HG03460 (cell line): ENCODE data around the gene HIP1.
"Not testable (repeated sequence)": the region's sequence is repeated elsewhere in the genome, so short reads cannot be mapped to it uniquely, and the experiment has no call there.

Source experiments
- ATAC-seq: cut with Tn5 transposase; IDR thresholded peaks from one replicate; pipeline ENCODE4 v1.9.1; 2021; ENCODE audit not compliant: unreplicated experiment

Gene HIP1

GRCh38 chr7:75687246-75688088, 51.3 kb downstream of the HIP1 start:
- ATAC-seq: no peak

- no peak for ATAC-seq
Measured at GRCh38 chr7:75686551-75686950, 52.2 kb downstream of the HIP1 start.

- ATAC-seq: not testable (repeated sequence)
Measured at GRCh38 chr7:75682052-75682451, 56.7 kb downstream of the HIP1 start.

GRCh38 chr7:75679060-75679459, 59.7 kb downstream of the HIP1 start:
- no peak for ATAC-seq

- ATAC-seq: no peak
Measured at GRCh38 chr7:75669579-75669978, 69.2 kb downstream of the HIP1 start.

- ATAC-seq: no peak
Measured at GRCh38 chr7:75667938-75668337, 70.8 kb downstream of the HIP1 start.

- ATAC-seq: no peak
Measured at GRCh38 chr7:75663302-75663907, 75.3 kb downstream of the HIP1 start.

- peak; percentile 93 for ATAC-seq
Measured at GRCh38 chr7:75662579-75663301, 76.0 kb downstream of the HIP1 start.

- no peak for ATAC-seq
Measured at GRCh38 chr7:75660566-75661215, 78.0 kb downstream of the HIP1 start.

GRCh38 chr7:75658802-75659201, 79.9 kb downstream of the HIP1 start:
- ATAC-seq: no peak

GRCh38 chr7:75658369-75658768, 80.4 kb downstream of the HIP1 start:
- no peak for ATAC-seq

GRCh38 chr7:75657866-75658265, 80.9 kb downstream of the HIP1 start:
- no peak for ATAC-seq

- ATAC-seq: no peak
Measured at GRCh38 chr7:75656740-75657139, 82.0 kb downstream of the HIP1 start.

GRCh38 chr7:75655536-75655935, 83.2 kb downstream of the HIP1 start:
- no peak for ATAC-seq

- no peak for ATAC-seq
Measured at GRCh38 chr7:75654855-75655254, 83.9 kb downstream of the HIP1 start.

GRCh38 chr7:75653651-75654050, 85.1 kb downstream of the HIP1 start:
- ATAC-seq: no peak

GRCh38 chr7:75652788-75653187, 86.0 kb downstream of the HIP1 start:
- no peak for ATAC-seq

- ATAC-seq: no peak
Measured at GRCh38 chr7:75650681-75651080, 88.1 kb downstream of the HIP1 start.

- no peak for ATAC-seq
Measured at GRCh38 chr7:75650062-75650461, 88.7 kb downstream of the HIP1 start.

- no peak for ATAC-seq
Measured at GRCh38 chr7:75649462-75649861, 89.3 kb downstream of the HIP1 start.

GRCh38 chr7:75647709-75648438, 90.9 kb downstream of the HIP1 start:
- ATAC-seq: no peak
